M059J (cell line): Measurements from ENCODE around the gene FDXACB1. TPM values are rescaled to one million over a fixed set of nuclear protein-coding genes. Genes with fewer than 3 reads are reported as not detected.
A peak's percentile ranks its signal among the peaks of the same experiment; 100 is the strongest.

Experiments used
- DNase-seq: peaks from one replicate; pipeline ENCODE4 v3.0.0-alpha.2; 2012; ENCODE audit warnings: low read depth
- total RNA-seq: library from RNA; depleted of rRNA; stranded (reverse); fragments of >200 nt; shearing (Covaris generic); gene quantifications from 2 replicates; pipeline ENCODE4 v1.2.3, GENCODE V29; 2014; rRNA removed

Gene FDXACB1
- total RNA-seq, 1 experiment from 2014 or later = 7.9 TPM

GRCh38 chr11:111846063-111846462 is 32.9 kb downstream of the FDXACB1 start:
- DNase-seq = peak; percentile 89

DNA sequence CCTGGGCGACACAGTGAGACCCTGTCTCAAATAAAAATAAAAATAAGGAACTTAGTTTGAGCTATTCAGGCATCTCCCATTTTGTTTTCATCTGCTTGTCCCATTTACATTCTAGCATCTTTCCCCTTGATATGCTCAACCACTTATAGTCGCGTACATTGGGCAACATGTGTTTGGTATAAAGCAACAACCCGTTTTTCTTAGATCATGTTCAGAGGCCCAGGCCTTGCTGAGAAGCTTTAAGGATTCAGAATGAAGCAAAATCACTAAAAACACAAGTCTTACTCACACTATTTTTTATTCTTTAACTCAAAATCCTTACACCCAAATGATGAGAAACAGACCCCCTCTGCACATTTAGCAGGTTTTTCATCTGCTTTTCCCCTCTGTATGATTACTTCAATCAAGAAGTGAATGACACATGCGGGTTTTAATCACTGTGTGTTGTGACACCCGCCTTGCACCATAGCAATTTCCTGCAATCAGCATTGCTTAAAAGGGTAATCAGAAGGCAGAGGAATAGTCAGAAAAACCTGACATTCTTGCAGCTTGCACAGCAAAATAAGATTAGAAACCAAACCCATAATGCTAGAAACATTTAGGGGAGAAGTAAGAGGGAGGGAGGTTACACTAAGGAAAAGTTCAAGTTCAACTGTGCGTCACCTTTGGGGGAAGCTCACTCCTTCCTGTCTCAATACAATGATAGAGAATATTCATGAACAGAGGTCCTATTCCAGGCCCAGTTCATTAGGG is 33.5 kb downstream of the FDXACB1 start:
- peak; percentile 51 for DNase-seq

DNA sequence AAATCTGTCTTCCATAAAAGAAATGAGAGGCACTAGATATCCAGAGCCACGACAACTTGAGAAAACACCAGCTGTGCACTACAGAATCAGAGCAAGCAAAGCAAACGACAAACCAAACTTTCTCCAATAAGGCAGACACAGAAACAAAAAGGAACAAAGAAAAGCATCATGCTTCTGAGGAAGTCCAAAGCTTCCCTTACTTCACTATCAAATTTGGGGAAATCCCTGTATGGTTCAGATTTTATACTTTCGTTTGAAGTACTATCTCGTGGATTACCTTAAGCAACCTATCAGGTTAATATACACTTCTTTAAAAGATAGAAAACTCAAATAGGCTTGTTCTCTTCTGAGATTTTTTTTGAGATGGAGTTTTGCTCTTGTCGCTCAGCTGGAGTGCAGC is 35.3 kb downstream of the FDXACB1 start:
- no peak for DNase-seq

DNA sequence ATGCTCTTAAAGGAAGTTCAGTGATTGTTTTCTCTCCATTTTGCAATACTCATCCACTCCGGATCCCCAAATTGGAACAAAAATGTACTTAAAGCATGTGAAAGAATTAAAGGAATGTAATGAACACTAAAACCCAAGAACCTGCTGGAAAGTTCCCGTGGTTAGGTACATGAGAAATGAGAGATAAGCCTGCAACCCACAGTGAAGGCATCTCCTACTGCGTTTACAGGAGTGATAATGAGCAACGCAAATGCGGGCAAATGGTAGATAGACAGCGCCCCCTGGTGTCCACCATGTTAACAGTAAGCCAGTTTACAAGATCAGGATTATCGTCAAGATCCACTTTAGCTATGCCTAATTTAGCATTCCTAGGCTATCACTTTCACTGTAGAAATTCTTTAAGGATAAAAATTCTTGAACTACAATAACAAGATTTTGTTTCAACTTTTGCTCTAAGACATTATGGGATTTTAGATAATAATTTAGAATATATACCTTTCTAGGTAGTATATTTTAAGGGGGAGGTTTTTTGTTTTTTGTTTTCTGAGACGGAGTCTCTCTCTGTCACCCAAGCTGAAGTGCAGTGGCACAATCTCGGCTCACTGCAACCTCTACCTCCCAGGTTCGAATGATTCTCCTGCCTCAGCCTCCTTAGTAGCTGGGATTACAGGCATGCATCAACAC is 37.5 kb downstream of the FDXACB1 start:
- peak; percentile 77 for DNase-seq

- DNase-seq = no peak
Measured at GRCh38 chr11:111840143-111840542, 38.8 kb downstream of the FDXACB1 start.

DNA sequence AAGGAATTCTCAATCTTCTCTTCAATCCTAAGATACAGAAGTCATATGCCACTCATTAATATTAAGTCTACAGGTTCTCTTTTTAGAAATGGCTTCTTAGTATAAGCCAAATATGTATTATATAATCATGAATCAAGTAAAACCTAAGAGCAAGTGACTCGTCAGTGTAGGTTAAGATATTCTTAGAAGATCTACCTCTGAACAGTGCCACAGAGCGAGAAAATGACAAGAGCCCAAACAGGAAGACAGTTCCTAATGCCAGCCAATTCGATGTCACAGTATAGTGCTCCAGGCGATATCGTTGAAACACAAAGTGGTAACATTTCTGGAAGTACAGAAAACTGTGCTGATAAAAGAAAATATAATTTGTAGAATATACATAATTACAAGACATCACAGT is 40.9 kb downstream of the FDXACB1 start:
- no peak for DNase-seq

GRCh38 chr11:111837366-111837891 is 41.5 kb downstream of the FDXACB1 start:
- DNase-seq = no peak

GRCh38 chr11:111836721-111837120 is 42.2 kb downstream of the FDXACB1 start:
- no peak for DNase-seq

GRCh38 chr11:111836162-111836561 is 42.8 kb downstream of the FDXACB1 start:
- DNase-seq = no peak

DNA sequence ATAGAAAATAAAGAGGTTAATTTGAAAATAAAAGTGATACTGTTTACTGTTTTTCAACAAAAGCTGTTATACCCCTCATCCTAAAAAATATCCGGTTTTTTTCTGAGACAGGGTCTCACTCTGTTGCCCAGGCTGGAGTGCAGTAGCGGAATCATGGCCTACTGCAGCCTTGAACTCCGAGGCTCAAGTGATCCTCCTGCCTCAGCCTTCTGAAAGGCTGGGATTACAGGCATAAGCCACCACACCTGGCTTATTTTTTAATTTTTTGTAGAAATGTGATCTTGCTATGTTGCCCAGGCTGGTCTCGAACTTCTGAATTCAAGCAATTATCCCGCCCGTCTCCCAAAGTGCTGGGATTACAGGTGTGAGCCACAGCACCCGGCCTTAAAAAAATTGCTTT is 43.3 kb downstream of the FDXACB1 start:
- DNase-seq = no peak

- DNase-seq = no peak
Measured at GRCh38 chr11:111834432-111835163, 44.4 kb downstream of the FDXACB1 start.

- peak; percentile 18 for DNase-seq
Measured at GRCh38 chr11:111833524-111833923, 45.4 kb downstream of the FDXACB1 start.

DNA sequence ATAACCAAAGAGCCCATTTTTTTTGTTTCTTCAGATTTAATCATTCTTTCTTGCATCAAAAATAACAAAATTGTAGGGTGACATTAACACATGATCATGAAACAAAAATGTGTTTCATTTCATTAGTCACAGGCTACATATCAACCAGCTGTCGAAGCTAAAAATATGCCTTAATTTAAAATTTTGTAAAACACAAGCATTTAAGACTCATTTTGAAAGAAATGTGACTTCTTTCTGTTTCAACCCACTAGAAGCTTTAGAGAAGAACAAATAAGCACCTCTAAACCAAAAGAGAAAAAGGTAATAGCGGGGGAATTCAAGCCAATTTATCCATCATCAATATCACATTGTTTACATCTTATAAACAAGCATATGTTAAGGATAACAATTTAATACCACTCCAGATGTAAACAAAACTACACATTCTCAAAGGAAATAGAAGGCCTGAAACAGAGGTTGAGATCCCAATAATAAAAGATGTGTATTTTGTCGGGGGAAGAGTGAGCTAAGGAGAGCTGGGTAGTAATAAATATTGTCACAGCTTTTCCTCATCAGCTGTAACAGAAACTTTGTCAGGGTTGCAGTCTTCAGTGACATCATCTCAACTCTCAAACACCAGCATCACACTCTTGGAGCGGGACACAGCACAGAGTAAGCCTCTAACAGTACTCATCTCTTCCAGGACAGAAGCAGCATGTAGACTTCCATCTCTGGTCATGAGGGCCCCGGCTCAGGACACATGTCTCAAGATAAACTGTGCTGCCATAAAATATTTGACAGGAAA is 49.6 kb downstream of the FDXACB1 start:
- no peak for DNase-seq

DNA sequence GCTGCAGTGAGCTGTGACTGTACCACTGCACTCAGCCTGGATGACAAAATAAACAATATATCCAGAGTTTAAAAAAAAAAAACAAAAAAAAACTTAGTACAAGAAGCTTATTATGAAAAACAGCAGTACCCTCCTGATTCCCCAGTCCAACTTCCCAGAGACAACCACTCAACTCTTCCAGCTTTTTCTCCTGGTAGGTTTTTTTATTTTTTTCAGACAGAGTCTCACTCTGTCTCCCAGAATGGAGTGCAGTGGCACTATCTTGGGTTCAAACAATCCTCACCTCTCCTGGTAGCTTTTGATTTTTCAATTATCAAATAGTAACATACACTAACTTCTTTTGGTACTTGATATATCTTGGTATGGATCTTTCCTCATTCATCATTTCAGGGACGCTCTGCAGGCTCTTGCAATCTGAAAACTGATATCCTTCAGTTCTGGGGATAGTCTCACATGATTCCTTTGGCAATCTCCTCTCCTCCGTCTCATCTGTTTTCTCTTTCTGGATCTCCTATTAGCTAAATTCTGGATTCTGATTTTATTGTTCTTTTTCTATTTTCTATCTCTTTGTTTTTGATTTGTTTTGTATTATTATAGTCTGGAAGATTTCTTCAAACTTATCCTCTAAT is 52.5 kb downstream of the FDXACB1 start:
- DNase-seq = no peak

Other genes starting within 250 kb of the FDXACB1 start
- 46.0 and 46.3 TPM in 2 replicates for gene PPP2R1B, start 112.8 kb downstream of the FDXACB1 start, total RNA-seq
- gene ALG9, start 7.6 kb downstream of the FDXACB1 start, total RNA-seq = 39.7 and 40.3 TPM in 2 replicates
- gene CFAP68, start 376 bp upstream of the FDXACB1 start, total RNA-seq = 26.7 and 28.3 TPM in 2 replicates
- gene CRYAB, start 32.6 kb upstream of the FDXACB1 start, total RNA-seq = 1.7 TPM in 1 of 2 replicates, not detected in the other
- gene HSPB2, start 33.6 kb upstream of the FDXACB1 start, total RNA-seq = not detected in 2 replicates
- not detected in 2 replicates for gene C11orf52, start 39.7 kb upstream of the FDXACB1 start, total RNA-seq
- gene DIXDC1, start 58.2 kb upstream of the FDXACB1 start, total RNA-seq = 13.7 and 19.0 TPM in 2 replicates
- gene DLAT, start 146.2 kb upstream of the FDXACB1 start, total RNA-seq = 32.0 and 45.7 TPM in 2 replicates
- 1.4 and 1.9 TPM in 2 replicates for gene PIH1D2, start 194.9 kb upstream of the FDXACB1 start, total RNA-seq
- 26.1 and 29.8 TPM in 2 replicates for gene NKAPD1, start 195.1 kb upstream of the FDXACB1 start, total RNA-seq
- gene TIMM8B, start 207.6 kb upstream of the FDXACB1 start, total RNA-seq = 77.2 and 89.5 TPM in 2 replicates
- 205 and 225 TPM in 2 replicates for gene SDHD, start 207.7 kb upstream of the FDXACB1 start, total RNA-seq